NCI-H146 (cell line): ENCODE data around the gene FBXO5.

Source experiments
- DNase-seq: peaks from one replicate; lab custom pipeline; 2025; lab: John Stamatoyannopoulos, UW

FBXO5 gene

GRCh38 chr6:152948150-152948768 is 34.6 kb downstream of the FBXO5 start:
- DNase-seq: peak; percentile 43

- no peak for DNase-seq
Observed at GRCh38 chr6:152946995-152947394, 35.8 kb downstream of the FBXO5 start.

- no peak for DNase-seq
Observed at GRCh38 chr6:152946484-152946883, 36.4 kb downstream of the FBXO5 start.

GRCh38 chr6:152943260-152943897 is 39.5 kb downstream of the FBXO5 start:
- no peak for DNase-seq

GRCh38 chr6:152942319-152942869 is 40.4 kb downstream of the FBXO5 start:
- no peak for DNase-seq

GRCh38 chr6:152941746-152942145 is 41.1 kb downstream of the FBXO5 start:
- no peak for DNase-seq

GRCh38 chr6:152932865-152933264 is 50.0 kb downstream of the FBXO5 start:
- DNase-seq: no peak

- DNase-seq: no peak
Observed at GRCh38 chr6:152922706-152923105, 60.1 kb downstream of the FBXO5 start.
